Neural cell (in vitro differentiated cells): ENCODE data around the gene DPEP2NB. TPM values are rescaled to one million over a fixed set of nuclear protein-coding genes. Genes with fewer than 3 reads are reported as not detected.

Experiments
- H2AFZ ChIP-seq: fragments of 200-600, 300-800 bp; sonication (generic), shearing (Covaris generic); 2 replicates; pipeline ENCODE4 v1.6.0; 2014; ENCODE audit warnings: low read depth, mild to moderate bottlenecking, antibody characterized with exemption, low read length, moderate library complexity
- H3F3A ChIP-seq: fragments of 200-600 bp; shearing (Covaris generic); 2 replicates; pipeline ENCODE4 v1.6.1; 2016; ENCODE audit warnings: mild to moderate bottlenecking, moderate library complexity, mixed read lengths, antibody characterized with exemption, low read length; ENCODE audit not compliant: insufficient read depth, poor library complexity, severe bottlenecking
- H3K27ac ChIP-seq: fragments of 200-600, 300-800 bp; sonication (generic), shearing (Covaris generic); 2 replicates; pipeline ENCODE4 v1.5.1; 2014; ENCODE audit warnings: mild to moderate bottlenecking, low read length, moderate library complexity
- H3K27me3 ChIP-seq: fragments of 300-800, 200-600 bp; sonication (generic), shearing (Covaris generic); 2 replicates; pipeline ENCODE4 v1.6.0; 2014; ENCODE audit warnings: mild to moderate bottlenecking, low read depth, low read length, moderate library complexity; ENCODE audit not compliant: insufficient read depth
- H3K36me3 ChIP-seq: fragments of 300-800, 200-600 bp; sonication (generic), shearing (Covaris generic); 2 replicates; pipeline ENCODE4 v1.5.1; 2014; ENCODE audit warnings: mild to moderate bottlenecking, antibody characterized with exemption, low read length, moderate library complexity; ENCODE audit not compliant: insufficient read depth
- H3K4me2 ChIP-seq: fragments of 300-800, 200-600 bp; sonication (generic), shearing (Covaris generic); 2 replicates; pipeline ENCODE4 v1.6.0; 2014; ENCODE audit warnings: mild to moderate bottlenecking, low read length
- H3K4me3 ChIP-seq: fragments of 300-800, 200-600 bp; sonication (generic), shearing (Covaris generic); 2 replicates; pipeline ENCODE4 v1.5.1; 2014; ENCODE audit warnings: mild to moderate bottlenecking, low read length, moderate library complexity
- H3K79me2 ChIP-seq: fragments of 200-600 bp; shearing (Covaris generic); replicated peaks from 2 replicates; pipeline ENCODE4 v1.6.0; 2014; ENCODE audit warnings: mild to moderate bottlenecking, low read length, moderate library complexity; ENCODE audit not compliant: insufficient read depth
- H3K9ac ChIP-seq: fragments of 300-800, 200-600 bp; sonication (generic), shearing (Covaris generic); 2 replicates; pipeline ENCODE4 v1.6.1; 2016; ENCODE audit warnings: mild to moderate bottlenecking, low read length, mixed read lengths
- H3K9me2 ChIP-seq: fragments of 200-600 bp; shearing (Covaris generic); 2 replicates; pipeline ENCODE4 v1.6.1; 2016; ENCODE audit warnings: mild to moderate bottlenecking, low read length, mixed read lengths; ENCODE audit not compliant: insufficient read depth
- H3K9me3 ChIP-seq: fragments of 200-600, 300-800 bp; sonication (generic), shearing (Covaris generic); 2 replicates; pipeline ENCODE4 v1.6.1; 2016; ENCODE audit warnings: mild to moderate bottlenecking, mixed run types, low read length, moderate library complexity, mixed read lengths
- H4K20me1 ChIP-seq: fragments of 200-600 bp; shearing (Covaris generic); 2 replicates; pipeline ENCODE4 v1.6.1; 2016; ENCODE audit warnings: mild to moderate bottlenecking, mixed run types; ENCODE audit not compliant: insufficient read depth
- CTCF ChIP-seq: fragments of 450-650 bp; IDR thresholded peaks from 2 replicates; pipeline ENCODE4 v1.5.1; 2014; ENCODE audit warnings: antibody characterized with exemption, mild to moderate bottlenecking, moderate library complexity; ENCODE audit not compliant: poor library complexity, severe bottlenecking
- EP300 ChIP-seq: fragments of 450-650 bp; conservative IDR thresholded peaks from 2 replicates; pipeline ENCODE4 v1.6.1; 2014; ENCODE audit warnings: antibody characterized with exemption, mild to moderate bottlenecking, moderate library complexity; ENCODE audit not compliant: poor library complexity, severe bottlenecking
- EZH2 ChIP-seq: fragments of 200-600, 300-800 bp; shearing (Covaris generic), sonication (generic); IDR thresholded peaks from 2 replicates; pipeline ENCODE4 v1.6.1; 2014; ENCODE audit warnings: antibody characterized with exemption, low read length, borderline replicate concordance, mild to moderate bottlenecking; ENCODE audit not compliant: insufficient read depth, poor library complexity, severe bottlenecking
- MXI1 ChIP-seq: fragments of 450-650 bp; conservative IDR thresholded peaks from 2 replicates; pipeline ENCODE4 v1.6.1; 2014; ENCODE audit warnings: antibody characterized with exemption, mild to moderate bottlenecking; ENCODE audit not compliant: poor library complexity, severe bottlenecking
- POLR2AphosphoS5 ChIP-seq: IDR thresholded peaks from 2 replicates; pipeline ENCODE4 v1.6.1; 2012
- RAD21 ChIP-seq: fragments of 450-650 bp; conservative IDR thresholded peaks from 2 replicates; pipeline ENCODE4 v1.6.1; 2014; ENCODE audit warnings: antibody characterized with exemption, mild to moderate bottlenecking, moderate library complexity
- REST ChIP-seq: IDR thresholded peaks from 2 replicates; pipeline ENCODE4 v1.6.1; 2012; ENCODE audit warnings: borderline replicate concordance
- SMC3 ChIP-seq: fragments of 450-650 bp; conservative IDR thresholded peaks from 2 replicates; pipeline ENCODE4 v1.6.1; 2014; ENCODE audit warnings: antibody characterized with exemption, mild to moderate bottlenecking, moderate library complexity; ENCODE audit not compliant: poor library complexity
- TAF1 ChIP-seq: IDR thresholded peaks from 2 replicates; pipeline ENCODE4 v1.6.1; 2012; ENCODE audit warnings: low read depth
- polyA minus RNA-seq: library from RNA; depleted of rRNA, polyadenylated mRNA; stranded (reverse); fragments of >200 nt; gene quantifications from 2 replicates; pipeline ENCODE4 v1.2.3, GENCODE V29; 2014
- polyA plus RNA-seq: library from polyadenylated mRNA; depleted of rRNA; stranded (reverse); fragments of >200 nt; gene quantifications from 2 replicates; pipeline ENCODE4 v1.2.3, GENCODE V29; 2014

DPEP2NB gene
- polyA plus RNA-seq = not detected in 2 replicates
- polyA minus RNA-seq = not detected in 2 replicates

- no peak within 1 kb of the TSS for H3K27ac ChIP-seq
- no peaks in the 10 kb centered on the region for H3F3A ChIP-seq
- H3K9me2 ChIP-seq = no peaks in the 10 kb centered on the region
- H3K27me3 ChIP-seq = no peaks in the 10 kb centered on the region
- no peaks in the 10 kb centered on the region for H3K9me3 ChIP-seq
- H3K79me2 ChIP-seq = no peaks in the 10 kb centered on the region
- no peak within 1 kb of the TSS for H2AFZ ChIP-seq
- H4K20me1 ChIP-seq = no peaks in the 10 kb centered on the region
- no peaks in the 10 kb centered on the region for H3K36me3 ChIP-seq
- no peak within 1 kb of the TSS for H3K4me3 ChIP-seq
- TF ChIP-seq EP300 = no peak
- TF ChIP-seq RAD21 = no peak
- no peak within 1 kb of the TSS for H3K4me2 ChIP-seq
- no peak within 1 kb of the TSS for H3K9ac ChIP-seq
These were observed at the start of gene DPEP2NB for GRCh38 chr16:68015681-68016080. TSS of gene DPEP2NB (minus strand) at chr16:68015911. CDS start at chr16:68015770, 141 bp downstream.

- H2AFZ ChIP-seq = no peak overlapping the region
- no peaks in the 10 kb centered on the region for H3K36me3 ChIP-seq
- no peak overlapping the region for H3K27ac ChIP-seq
- no peak overlapping the region for H3K4me2 ChIP-seq
- no peaks in the 10 kb centered on the region for H3K9me3 ChIP-seq
- H3K9ac ChIP-seq = no peak overlapping the region
- H3K27me3 ChIP-seq = no peaks in the 10 kb centered on the region
- H3K9me2 ChIP-seq = no peaks in the 10 kb centered on the region
- H3K79me2 ChIP-seq = no peaks in the 10 kb centered on the region
- no peaks in the 10 kb centered on the region for H4K20me1 ChIP-seq
- no peak for TF ChIP-seq EZH2
- peak; percentile 60 for TF ChIP-seq RAD21
- peak; percentile 65 for TF ChIP-seq CTCF
- TF ChIP-seq SMC3 = peak; percentile 64
- TF ChIP-seq EP300 = no peak
- no peak for TF ChIP-seq REST
- H3F3A ChIP-seq = no peaks in the 10 kb centered on the region
- H3K4me3 ChIP-seq = no peak overlapping the region
These were observed 49.2 kb upstream of the DPEP2NB start for GRCh38 chr16:68064791-68065365.

- H3K9me2 ChIP-seq = no peaks in the 10 kb centered on the region
These were observed 47.2 kb upstream of the DPEP2NB start for GRCh38 chr16:68062910-68063393.

More at GRCh38 chr16:68062910-68063393, 47.2 kb upstream of the DPEP2NB start:
- no peak overlapping the region for H3K4me3 ChIP-seq
- H3K36me3 ChIP-seq = no peaks in the 10 kb centered on the region
- H3F3A ChIP-seq = no peaks in the 10 kb centered on the region
- no peak overlapping the region for H2AFZ ChIP-seq
- no peaks in the 10 kb centered on the region for H4K20me1 ChIP-seq
- H3K9me3 ChIP-seq = no peaks in the 10 kb centered on the region
- no peak overlapping the region for H3K27ac ChIP-seq
- H3K9ac ChIP-seq = no peak overlapping the region
- H3K27me3 ChIP-seq = no peaks in the 10 kb centered on the region
- TF ChIP-seq POLR2AphosphoS5 = no peak
- TF ChIP-seq MXI1 = no peak
- TF ChIP-seq TAF1 = no peak
- TF ChIP-seq SMC3 = no peak
- TF ChIP-seq CTCF = no peak
- TF ChIP-seq EZH2 = no peak
- TF ChIP-seq RAD21 = no peak
- TF ChIP-seq REST = no peak
- TF ChIP-seq EP300 = no peak
- no peaks in the 10 kb centered on the region for H3K79me2 ChIP-seq
- H3K4me2 ChIP-seq = no peak overlapping the region
